UCSD-AML1 (cell line): ENCODE data around the gene CTNNBL1.

Experiments
- DNase-seq: peaks from one replicate; lab custom pipeline; 2025; ENCODE audit not compliant: unreplicated experiment; lab: John Stamatoyannopoulos, UW

Gene CTNNBL1

GRCh38 chr20:37875460-37876175, 181.8 kb downstream of the CTNNBL1 start:
- no peak for DNase-seq

GRCh38 chr20:37876863-37877262, 183.0 kb downstream of the CTNNBL1 start:
- no peak for DNase-seq

- no peak for DNase-seq
Observed at GRCh38 chr20:37877832-37878772, 184.3 kb downstream of the CTNNBL1 start.

DNA sequence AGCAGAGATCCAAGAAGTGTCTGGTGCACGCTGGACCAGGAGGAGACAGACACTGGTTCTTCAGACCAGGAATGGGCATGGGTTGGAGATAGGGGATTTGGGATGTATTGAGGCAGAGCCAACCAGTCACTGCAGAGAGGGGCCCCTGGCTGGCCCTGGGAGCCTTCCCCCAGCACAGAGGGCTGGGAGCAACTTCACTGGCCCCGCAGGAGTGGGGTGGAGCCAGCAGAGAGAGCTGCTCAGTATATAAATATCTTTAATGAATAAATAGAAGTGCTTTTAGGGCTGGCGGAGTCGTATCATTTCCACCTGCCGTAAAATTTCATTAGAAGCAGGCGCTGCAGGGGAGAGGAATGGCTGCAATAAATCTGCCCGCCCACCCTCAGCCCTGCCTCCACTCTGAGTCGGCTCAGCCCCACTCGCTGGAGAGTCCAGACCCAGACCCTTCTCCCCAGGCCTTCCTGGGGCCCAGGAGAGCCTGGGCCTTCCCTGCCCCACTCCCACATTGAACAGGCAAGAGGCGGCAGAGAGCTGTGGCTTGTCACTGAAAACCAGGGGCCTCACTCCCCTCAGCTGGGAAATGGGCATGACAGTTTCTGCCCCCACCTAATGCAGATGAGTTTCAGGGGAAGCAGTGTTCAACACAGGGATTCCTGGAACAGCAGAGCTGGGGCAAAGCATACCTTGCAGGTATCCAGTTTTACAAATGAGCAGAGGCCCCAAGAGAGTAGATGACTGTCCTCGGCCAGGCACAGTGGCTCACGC, 185.2 kb downstream of the CTNNBL1 start:
- DNase-seq, result no peak

GRCh38 chr20:37879843-37880242, 186.0 kb downstream of the CTNNBL1 start:
- no peak for DNase-seq

DNA sequence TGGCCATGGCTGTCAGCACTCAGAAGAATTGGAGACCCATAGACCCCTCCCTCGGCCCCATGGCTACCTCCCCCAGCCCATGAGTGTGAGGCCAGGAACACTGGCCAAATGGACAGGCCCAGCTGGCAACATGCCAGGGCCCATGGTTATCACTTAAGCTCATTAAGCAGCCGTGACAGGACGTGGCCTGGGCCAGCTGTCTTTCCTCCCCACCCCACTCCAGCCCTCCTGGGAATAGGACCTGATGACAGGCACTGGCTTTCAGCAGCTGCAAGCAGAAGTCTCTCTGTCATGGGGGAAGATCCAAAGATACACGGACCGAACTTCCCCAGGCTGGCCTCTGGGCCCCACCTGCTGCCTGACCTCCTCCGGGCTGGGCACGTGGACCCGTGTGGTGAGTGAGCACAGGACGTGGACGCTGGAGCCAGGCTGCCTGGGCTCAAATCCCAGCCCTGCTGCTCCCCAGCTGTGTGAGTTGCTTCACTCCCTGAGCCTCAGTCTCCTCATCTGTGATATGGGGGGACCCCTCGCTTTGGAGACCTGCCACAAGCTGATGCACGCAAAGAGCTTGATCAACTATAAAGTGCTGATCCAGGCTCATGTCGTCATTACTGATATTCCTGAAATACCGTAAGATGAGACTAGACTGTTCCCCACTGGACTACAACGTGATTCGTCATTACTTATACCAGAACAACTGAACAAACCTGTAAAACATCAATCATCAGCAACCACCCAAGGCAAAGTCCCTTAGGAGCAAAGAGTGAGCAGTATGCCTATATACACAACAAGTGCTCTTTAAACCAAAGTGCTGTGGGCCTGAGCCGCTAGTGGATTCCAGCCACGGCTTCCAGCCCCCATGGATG, 187.1 kb downstream of the CTNNBL1 start:
- DNase-seq, result no peak

DNA sequence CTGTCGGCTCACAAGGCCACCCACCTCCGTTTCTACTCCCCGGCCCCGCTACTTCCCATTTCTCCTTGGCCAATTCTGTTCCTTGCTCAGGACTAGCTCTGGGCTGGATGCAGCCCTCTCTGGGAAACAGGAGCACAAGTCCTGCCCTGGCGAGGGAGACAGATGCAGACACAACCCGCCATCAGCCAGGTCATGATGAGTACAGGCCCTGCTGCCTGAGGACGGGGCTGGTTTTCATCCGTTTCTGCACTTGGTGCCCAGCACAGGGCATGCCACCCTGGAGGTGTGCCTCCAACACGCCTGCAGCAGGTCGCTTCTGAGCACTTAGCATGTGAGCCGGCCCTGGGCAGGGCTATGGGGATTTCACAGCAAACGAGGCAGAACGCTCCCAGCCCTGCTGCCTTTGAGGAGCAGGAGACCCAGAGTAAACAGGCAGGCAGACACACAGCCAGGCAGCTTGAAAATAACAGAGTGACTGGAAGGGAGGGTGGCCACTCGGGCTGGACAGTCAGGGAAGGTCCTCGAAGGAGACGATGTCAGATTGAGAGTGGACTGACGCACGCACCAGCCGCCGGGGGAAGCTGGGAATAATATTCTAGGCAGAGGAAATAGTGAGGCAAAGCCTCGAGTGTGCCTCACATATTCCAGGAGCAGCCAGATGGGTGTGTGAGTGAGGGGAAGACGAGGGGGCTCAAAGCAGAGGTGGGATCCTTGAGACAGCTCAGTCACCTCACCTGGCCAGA, 187.9 kb downstream of the CTNNBL1 start:
- no peak for DNase-seq

- no peak for DNase-seq
Observed at GRCh38 chr20:37882961-37883712, 189.3 kb downstream of the CTNNBL1 start.

- DNase-seq, result no peak
Observed at GRCh38 chr20:37885042-37885441, 191.2 kb downstream of the CTNNBL1 start.

DNA sequence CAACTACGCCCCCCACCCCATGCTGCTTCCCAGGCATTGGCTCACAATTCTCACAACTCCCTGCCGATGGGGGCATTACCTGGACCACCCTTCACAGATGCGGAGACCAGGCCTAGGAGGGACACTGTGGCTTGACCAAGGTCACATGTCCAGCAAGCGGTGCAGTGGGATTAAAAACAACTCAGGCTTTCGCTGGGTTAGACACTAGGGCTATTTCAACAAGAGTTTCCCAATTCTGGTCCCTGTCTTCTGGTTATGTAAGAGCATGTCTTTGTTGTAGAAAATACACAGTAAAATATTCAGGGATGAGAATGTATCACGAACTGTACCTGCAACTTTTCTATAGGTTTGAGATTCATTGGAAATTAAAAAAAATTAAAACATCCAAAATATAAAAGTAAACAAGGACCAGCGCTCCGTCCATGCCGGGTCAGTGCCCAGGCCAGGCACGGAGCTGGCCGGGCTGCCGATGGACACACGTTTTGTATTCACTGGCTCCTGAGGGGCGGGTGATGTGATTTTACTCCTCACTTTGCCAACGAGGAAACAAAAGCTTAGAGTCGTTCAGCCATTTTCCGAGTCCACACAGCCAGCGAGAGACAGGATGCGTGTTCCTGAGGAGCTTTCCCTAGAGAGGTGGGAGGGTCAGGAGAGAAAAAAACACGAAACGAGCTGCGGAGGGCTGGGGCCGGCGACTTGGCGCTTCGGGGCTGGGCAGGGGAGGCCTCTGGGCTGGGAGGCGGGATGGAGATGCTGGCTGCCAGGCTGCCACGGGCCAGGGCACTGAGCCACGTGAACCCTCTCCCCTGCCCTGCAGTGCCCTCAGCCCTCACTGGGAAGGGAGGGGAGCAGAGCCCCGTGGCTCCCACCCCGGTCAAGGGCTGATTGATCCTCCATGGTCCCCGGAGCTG, 192.0 kb downstream of the CTNNBL1 start:
- no peak for DNase-seq

GRCh38 chr20:37886851-37887297, 193.0 kb downstream of the CTNNBL1 start:
- no peak for DNase-seq

DNA sequence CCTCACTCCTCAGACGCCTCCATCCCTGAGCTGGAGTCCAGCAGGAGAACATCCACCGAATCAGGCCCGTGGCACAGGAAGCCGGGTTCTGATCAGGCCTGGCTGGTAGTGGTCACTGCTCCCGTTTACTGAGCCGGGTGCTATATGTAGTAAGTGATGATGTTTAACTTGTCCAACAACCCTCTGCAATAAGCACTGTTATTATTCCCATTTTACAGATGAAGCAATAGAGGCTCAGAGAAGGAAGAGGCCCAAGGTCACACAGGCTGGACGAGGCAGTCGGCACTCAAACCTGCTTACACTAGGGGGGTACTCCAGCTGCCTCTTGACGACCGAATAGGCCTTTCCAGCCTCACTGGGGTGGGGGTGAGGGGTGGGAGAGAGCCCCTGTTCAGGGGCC, 194.8 kb downstream of the CTNNBL1 start:
- DNase-seq, result no peak

DNA sequence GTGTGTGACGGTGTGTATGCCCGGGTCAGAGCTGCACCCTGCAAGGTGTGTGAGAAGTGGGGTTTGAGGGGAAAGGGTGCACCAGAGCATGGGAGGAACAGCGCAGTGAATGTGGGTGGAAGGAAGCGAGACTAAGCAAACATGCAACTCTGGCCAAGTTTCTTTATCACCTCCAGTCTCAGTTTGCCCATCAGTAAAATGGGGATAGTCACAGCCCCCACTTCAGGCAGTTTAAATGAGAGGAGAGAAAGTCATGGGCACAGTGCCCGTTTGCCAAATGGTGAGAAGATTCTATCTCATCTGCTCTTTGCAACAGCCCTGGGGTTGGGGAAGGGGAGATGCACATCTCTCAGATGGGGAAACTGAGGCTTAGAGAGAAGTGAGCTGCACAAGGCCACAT, 196.3 kb downstream of the CTNNBL1 start:
- DNase-seq, result no peak

DNA sequence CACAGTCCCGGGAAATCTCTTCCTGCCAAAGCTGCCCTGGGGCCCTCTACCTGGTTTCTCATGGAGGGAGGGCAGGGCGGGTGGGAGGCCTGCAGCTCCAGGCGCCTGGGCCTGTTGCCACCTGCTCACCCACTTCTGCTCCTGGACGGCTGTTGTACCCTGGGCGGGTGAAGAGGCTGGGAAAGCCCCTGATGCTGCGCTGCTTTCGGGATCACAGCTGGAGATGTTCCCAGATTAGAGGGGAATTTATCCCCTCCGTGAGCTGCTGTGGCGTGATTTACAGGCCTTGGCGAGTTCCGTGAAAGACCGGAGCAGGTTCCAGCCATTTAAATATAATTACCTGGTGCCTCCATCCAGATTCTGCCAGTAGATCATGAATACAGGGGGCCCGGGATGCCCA, 196.8 kb downstream of the CTNNBL1 start:
- DNase-seq, result no peak

- peak; percentile 38 for DNase-seq
Observed at GRCh38 chr20:37892001-37892400, 198.2 kb downstream of the CTNNBL1 start.

DNA sequence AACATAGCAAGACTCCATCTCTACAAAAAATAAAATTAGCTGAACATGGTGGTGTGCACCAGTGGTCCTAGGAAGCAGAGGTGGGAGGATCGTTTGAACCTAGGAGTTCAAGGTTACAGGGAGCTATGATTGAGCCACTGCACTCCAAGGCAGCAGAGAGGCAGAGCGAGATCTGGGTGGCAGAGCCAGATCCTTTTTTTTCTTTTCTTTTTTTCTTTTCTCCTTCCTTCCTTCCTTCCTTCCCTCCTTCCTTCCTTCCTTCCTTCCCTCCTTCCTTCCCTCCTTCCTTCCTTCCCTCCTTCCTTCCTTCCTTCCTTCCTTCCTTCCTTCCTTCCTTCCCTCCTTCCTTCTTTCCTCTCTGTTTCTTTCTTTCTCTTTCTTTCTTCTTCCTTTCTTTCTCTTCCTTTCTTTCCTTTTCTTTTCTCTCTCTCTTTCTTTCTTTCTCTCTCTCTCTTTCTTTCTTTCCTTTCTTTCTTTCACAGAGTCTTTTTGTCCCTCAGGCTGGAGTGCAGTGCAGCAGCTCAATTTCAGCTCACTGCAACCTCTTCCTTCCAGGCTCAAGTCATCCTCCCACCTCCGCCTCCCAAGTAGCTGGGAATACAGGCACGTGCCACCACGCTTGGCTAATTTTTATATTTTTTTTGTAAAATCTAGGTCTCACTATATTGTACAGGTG, 199.9 kb downstream of the CTNNBL1 start:
- DNase-seq, result no peak

- DNase-seq, result no peak
Observed at GRCh38 chr20:37894454-37894853, 200.6 kb downstream of the CTNNBL1 start.
